Measurements from ENCODE around the gene ADRA1B.
A peak's percentile ranks its signal among the peaks of the same experiment; 100 is the strongest.

Gene ADRA1B

DNA sequence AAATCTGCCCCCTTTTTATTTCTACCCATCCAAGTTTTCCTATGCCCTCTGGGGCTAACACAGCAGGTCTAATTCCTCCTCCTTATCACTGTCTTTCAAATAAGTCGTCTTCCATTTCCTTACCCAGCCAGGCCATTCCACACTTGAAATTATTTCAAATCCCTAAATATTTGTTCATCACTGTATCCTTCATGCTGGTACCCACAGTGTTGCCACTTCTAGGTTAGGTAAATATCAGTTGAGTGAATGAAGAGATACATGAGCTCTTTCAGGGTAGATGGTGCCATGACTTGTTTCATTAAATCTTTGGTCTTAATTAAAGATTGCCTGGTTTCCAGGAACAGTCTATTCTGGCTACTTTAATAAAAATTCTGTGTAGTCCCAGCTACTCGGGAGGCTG, 35.6 kb upstream of the ADRA1B start:
- TF ChIP-seq, protein P1, sequence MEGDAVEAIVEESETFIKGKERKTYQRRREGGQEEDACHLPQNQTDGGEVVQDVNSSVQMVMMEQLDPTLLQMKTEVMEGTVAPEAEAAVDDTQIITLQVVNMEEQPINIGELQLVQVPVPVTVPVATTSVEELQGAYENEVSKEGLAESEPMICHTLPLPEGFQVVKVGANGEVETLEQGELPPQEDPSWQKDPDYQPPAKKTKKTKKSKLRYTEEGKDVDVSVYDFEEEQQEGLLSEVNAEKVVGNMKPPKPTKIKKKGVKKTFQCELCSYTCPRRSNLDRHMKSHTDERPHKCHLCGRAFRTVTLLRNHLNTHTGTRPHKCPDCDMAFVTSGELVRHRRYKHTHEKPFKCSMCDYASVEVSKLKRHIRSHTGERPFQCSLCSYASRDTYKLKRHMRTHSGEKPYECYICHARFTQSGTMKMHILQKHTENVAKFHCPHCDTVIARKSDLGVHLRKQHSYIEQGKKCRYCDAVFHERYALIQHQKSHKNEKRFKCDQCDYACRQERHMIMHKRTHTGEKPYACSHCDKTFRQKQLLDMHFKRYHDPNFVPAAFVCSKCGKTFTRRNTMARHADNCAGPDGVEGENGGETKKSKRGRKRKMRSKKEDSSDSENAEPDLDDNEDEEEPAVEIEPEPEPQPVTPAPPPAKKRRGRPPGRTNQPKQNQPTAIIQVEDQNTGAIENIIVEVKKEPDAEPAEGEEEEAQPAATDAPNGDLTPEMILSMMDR (IDR thresholded peaks at IDR 0.05; ENCODE audit: insufficient read depth, low read depth, low read length, missing control alignments): no peak
- DNase-seq (ENCODE audit: low read depth): no peak
- H3K4me3 ChIP-seq (ENCODE audit: low read length): no peak overlapping the region

DNA sequence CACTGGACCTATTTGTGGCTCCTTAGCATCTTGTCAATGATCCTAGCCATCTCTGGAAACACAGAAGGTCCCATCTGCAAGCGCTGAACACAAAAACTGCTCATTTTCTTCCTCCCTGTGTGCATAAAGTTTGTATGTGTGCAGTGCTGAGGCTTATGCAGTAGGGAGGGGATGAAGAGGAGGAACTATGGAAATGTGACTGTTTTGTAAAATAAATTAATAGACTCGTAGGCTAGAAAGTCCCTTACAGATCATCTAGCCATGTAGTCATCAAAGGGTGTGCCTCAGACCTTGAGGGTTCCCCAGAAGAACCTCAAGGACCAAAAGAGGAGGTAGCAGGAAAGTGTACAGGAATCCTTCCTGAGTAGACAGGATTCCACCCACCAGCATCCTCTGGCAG, 34.3 kb upstream of the ADRA1B start:
- TF ChIP-seq, protein P1 (IDR thresholded peaks at IDR 0.05; ENCODE audit: insufficient read depth, low read depth, low read length, missing control alignments): no peak
- no peak overlapping the region for H3K4me3 ChIP-seq (ENCODE audit: low read length)
- DNase-seq (ENCODE audit: low read depth): no peak

DNA sequence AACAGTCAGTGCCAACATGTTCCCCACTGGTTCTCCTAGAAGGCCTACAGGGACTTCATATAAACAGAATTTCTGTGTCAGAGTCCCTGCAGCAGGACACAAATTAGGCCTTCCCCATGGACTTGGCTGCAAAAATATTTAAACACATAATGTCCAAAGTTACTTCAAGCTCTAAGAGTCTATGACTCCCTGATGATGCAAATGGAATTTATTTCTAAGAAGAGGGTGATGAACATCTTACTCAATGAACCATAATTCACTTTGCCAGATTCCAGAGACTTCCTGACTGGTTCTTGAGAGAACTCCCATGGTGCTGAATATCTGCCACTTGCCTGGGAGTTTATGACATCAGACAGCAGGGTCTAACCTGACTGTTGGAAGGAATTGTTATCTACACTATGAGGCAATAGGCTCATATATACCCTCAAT, 32.7 kb upstream of the ADRA1B start:
- H3K4me3 ChIP-seq (ENCODE audit: low read length): no peak overlapping the region
- TF ChIP-seq, protein P1 (IDR thresholded peaks at IDR 0.05; ENCODE audit: insufficient read depth, low read depth, low read length, missing control alignments): no peak
- peak; percentile 62 for DNase-seq (ENCODE audit: low read depth)

DNA sequence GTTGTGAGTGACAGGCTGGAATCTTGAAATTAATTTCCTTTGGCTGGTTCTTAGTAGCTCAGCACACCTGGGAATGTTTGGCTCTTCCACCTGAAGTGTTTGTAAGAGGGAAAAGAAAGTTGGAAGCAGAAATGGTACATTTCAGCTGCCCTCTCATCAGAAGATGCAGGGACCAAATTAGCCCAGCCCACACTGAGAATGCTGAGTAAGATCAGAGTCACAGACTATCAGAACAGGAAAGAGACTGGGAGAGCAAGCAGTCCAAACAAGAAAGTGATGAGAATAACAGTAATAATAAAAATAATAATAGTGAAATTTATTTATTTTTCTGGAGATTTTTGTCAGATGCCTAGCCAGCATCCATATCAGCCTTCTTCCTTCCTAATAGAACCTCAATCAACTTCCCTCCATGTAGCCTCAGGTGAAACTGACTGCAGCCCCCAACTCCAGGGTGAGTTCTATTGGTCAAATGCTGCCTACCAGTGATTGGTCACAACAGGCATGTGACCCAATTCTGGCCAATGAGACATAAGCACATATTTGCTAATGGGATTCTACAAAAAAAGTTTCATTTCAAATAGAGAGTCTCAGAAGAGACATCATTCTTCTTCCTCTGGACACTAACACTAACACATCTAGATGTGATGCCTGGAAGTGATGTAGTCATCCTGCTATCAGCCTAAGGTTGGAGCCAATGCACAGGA, 31.2 kb upstream of the ADRA1B start:
- TF ChIP-seq, protein P1 (IDR thresholded peaks at IDR 0.05; ENCODE audit: insufficient read depth, low read depth, low read length, missing control alignments): no peak
- DNase-seq (ENCODE audit: low read depth): peak; percentile 51
- H3K4me3 ChIP-seq (ENCODE audit: low read length): no peak overlapping the region

DNA sequence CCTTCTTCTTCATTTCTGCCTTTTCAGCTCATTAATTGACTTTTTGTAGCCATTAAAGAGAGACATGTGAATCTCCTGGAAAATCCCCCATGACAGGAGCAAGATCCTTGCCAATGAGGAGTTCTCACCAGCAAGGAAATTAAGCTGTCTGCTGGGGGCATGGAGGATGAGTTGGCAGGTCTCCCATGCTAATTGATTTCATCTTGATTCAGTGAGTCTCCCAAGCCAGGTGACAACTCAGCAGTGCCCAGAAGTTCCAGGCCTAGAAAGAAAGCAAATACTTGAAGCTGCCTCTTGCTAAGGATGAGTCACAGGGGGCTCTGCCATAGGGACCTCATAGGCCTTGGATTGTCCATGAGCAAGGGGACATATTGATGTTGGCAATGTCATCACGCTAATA, 30.0 kb upstream of the ADRA1B start:
- TF ChIP-seq, protein P1 (IDR thresholded peaks at IDR 0.05; ENCODE audit: insufficient read depth, low read depth, low read length, missing control alignments): no peak
- DNase-seq (ENCODE audit: low read depth): no peak

DNA sequence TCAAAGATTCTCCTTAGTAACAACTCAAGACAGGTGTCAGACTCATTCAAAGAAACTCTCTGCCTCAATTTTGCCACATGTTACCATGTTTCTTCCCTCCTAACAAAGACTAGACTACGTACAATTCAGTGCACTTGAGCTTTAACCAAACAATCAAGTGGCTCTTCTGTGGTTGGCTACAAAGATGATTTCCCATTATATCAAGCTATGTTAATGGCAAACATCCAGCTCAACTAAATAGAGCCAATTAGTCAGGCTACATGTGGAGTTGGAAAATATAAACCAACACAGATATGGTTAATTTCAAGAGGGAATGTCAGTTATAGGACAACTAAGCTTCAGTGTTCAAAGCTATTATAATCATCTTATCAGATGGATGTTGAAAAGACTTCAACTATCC, 29.2 kb upstream of the ADRA1B start:
- no peak for DNase-seq (ENCODE audit: low read depth)
- TF ChIP-seq, protein P1 (IDR thresholded peaks at IDR 0.05; ENCODE audit: insufficient read depth, low read depth, low read length, missing control alignments): no peak
- H3K4me3 ChIP-seq (ENCODE audit: low read length): no peak overlapping the region

More for the DNA sequence above, 30.0 kb upstream of the ADRA1B start:
- H3K4me3 ChIP-seq (ENCODE audit: low read length): no peak overlapping the region

DNA sequence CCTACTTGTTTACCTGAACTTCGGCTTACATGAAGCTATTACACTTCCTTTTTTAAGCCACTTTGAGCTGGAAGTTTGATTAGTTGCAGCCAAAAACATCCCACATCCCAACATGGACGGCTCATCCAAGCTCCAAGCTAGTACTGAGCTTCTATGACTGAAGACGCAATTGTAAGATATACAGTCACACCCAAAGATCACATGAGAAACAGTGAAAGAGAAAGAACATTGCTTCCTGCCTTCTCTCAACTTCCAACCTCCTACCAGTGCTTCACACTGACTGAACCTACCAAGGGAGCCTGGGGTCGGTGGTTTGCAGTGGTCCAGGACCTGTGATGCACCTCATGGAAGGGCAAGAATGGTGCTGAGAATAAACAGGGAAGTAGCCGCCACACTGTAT, 27.4 kb upstream of the ADRA1B start:
- TF ChIP-seq, protein P1 (IDR thresholded peaks at IDR 0.05; ENCODE audit: insufficient read depth, low read depth, low read length, missing control alignments): no peak
- H3K4me3 ChIP-seq (ENCODE audit: low read length): no peak overlapping the region

More for the DNA sequence above, 27.4 kb upstream of the ADRA1B start:
- DNase-seq (ENCODE audit: low read depth): no peak

Data from epithelial cell of esophagus (primary cell).